Measurements from ENCODE around the gene PCNA. TPM values are rescaled to one million over a fixed set of nuclear protein-coding genes. Genes with fewer than 3 reads are reported as not detected.

The PCNA gene
- total RNA-seq, 1 experiment from 2014 or later = 273 TPM

- no peak overlapping the region for H3K4me2 ChIP-seq (ENCODE audit: low read length)
- no peak overlapping the region for H3K9ac ChIP-seq (ENCODE audit: low read length)
- TF ChIP-seq, protein P1, sequence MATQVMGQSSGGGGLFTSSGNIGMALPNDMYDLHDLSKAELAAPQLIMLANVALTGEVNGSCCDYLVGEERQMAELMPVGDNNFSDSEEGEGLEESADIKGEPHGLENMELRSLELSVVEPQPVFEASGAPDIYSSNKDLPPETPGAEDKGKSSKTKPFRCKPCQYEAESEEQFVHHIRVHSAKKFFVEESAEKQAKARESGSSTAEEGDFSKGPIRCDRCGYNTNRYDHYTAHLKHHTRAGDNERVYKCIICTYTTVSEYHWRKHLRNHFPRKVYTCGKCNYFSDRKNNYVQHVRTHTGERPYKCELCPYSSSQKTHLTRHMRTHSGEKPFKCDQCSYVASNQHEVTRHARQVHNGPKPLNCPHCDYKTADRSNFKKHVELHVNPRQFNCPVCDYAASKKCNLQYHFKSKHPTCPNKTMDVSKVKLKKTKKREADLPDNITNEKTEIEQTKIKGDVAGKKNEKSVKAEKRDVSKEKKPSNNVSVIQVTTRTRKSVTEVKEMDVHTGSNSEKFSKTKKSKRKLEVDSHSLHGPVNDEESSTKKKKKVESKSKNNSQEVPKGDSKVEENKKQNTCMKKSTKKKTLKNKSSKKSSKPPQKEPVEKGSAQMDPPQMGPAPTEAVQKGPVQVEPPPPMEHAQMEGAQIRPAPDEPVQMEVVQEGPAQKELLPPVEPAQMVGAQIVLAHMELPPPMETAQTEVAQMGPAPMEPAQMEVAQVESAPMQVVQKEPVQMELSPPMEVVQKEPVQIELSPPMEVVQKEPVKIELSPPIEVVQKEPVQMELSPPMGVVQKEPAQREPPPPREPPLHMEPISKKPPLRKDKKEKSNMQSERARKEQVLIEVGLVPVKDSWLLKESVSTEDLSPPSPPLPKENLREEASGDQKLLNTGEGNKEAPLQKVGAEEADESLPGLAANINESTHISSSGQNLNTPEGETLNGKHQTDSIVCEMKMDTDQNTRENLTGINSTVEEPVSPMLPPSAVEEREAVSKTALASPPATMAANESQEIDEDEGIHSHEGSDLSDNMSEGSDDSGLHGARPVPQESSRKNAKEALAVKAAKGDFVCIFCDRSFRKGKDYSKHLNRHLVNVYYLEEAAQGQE (IDR thresholded peaks at IDR 0.05; ENCODE audit: low read depth) = no peak
- TF ChIP-seq ZNF274 (IDR thresholded peaks at IDR 0.05; ENCODE audit: low read depth, low read length) (no peak), RAD21 (IDR thresholded peaks at IDR 0.05; ENCODE audit: low read depth) (no peak), SP1 (IDR thresholded peaks at IDR 0.05; ENCODE audit: low read depth) (no peak), ZFX (IDR thresholded peaks at IDR 0.05) (no peak), EGR1 (IDR thresholded peaks at IDR 0.05; ENCODE audit: low read depth) (no peak), MAX (IDR thresholded peaks at IDR 0.05) (no peak), TCF7L2 (IDR thresholded peaks at IDR 0.05; ENCODE audit: borderline replicate concordance, extremely low read depth, insufficient read depth, insufficient read length) (no peak), YY1 (IDR thresholded peaks at IDR 0.05; ENCODE audit: extremely low read depth, insufficient replicate concordance, low read depth, low read length) (no peak), SRF (IDR thresholded peaks at IDR 0.05; ENCODE audit: low read depth) (no peak)
- H2AFZ ChIP-seq (ENCODE audit: low read depth, low read length, poor library complexity, severe bottlenecking) = no peak overlapping the region
- H3K36me3 ChIP-seq (ENCODE audit: control insufficient read depth in 1 of 2, insufficient read depth in 2 of 2, low read length in 2 of 2) = no peaks in the 10 kb centered on the region
- H3K79me2 ChIP-seq (ENCODE audit: insufficient read depth, low read length) = peaks cover 41% of the 10 kb centered on the region
- no peak overlapping the region for H3K4me3 ChIP-seq (replicated peaks in 1 of 2; ENCODE audit: low read depth in 1 of 2, low read length in 2 of 2)
- ChIA-PET POLR2A (no interaction called here), CTCF (no interaction called here), RAD21 (ENCODE audit: low non-redundant PET in 1 of 2, low total read pairs in 2 of 2, uncharacterized antibody in 2 of 2, unreplicated experiment in 2 of 2) (no interaction called here)
- no TSS peak for BruUV-seq (replicated peaks)
- H3K9me2 ChIP-seq (ENCODE audit: insufficient read depth) = no peaks in the 10 kb centered on the region
- intact Hi-C loops (cut with micrococcal nuclease) = no loop called here
- no peaks in the 10 kb centered on the region for H3K27me3 ChIP-seq (ENCODE audit: insufficient read depth, low read length)
- no peak overlapping the region for H3K27ac ChIP-seq (ENCODE audit: low read depth, low read length)
- ATAC-seq (no peak), DNase-seq (ENCODE audit: low read depth, low spot score) (no peak)
- H4K20me1 ChIP-seq (ENCODE audit: insufficient read depth) = no peaks in the 10 kb centered on the region
- H3K9me3 ChIP-seq (ENCODE audit: control insufficient read depth in 1 of 2, insufficient read depth in 1 of 2, low read depth in 1 of 2, low read length in 2 of 2) = no peaks in the 10 kb centered on the region
- peaks cover 14 to 23% of the 10 kb centered on the region in 2 experiments for H3K4me1 ChIP-seq (ENCODE audit: control insufficient read depth in 1 of 2, insufficient read depth in 2 of 2, low read length in 2 of 2)
Observed at GRCh38 chr20:5164645-5165625, 45.2 kb upstream of the PCNA start.
